Thyroid gland (tissue), 4 donors: ENCODE measurements around the gene TMEM164. TPM values are rescaled to one million over a fixed set of nuclear protein-coding genes. Genes with fewer than 3 reads are reported as not detected.

Experiments used
- DNase-seq, 2 donors: peaks; one replicate each; pipeline ENCODE4 v3.0.0-alpha.2; 2019
- H3K27ac ChIP-seq, 3 donors: fragments of 200-600 bp; sonication (generic); 1 replicate in 2 of 3; 2 replicates in 1 of 3; pipeline ENCODE4 v1.5.1; 2016 to 2019; ENCODE audit warnings: mild to moderate bottlenecking in 1 of 3, moderate library complexity in 1 of 3
- H3K27me3 ChIP-seq: fragments of 200-600 bp; sonication (generic); one replicate; pipeline ENCODE4 v1.5.1; 2019
- H3K36me3 ChIP-seq, 2 donors: fragments of 200-600 bp; sonication (generic); one replicate each; pipeline ENCODE4 v1.5.1; 2016 to 2019
- H3K4me1 ChIP-seq, 2 donors: fragments of 200-600 bp; sonication (generic); one replicate each; pipeline ENCODE4 v1.5.1; 2017 to 2019
- H3K4me3 ChIP-seq, 3 donors: fragments of 200-600 bp; sonication (generic); replicated peaks in 1 of 3; 1 replicate in 2 of 3; 2 replicates in 1 of 3; pipeline ENCODE4 v1.5.1; 2016; ENCODE audit warnings: mild to moderate bottlenecking in 1 of 3
- H3K9me3 ChIP-seq: fragments of 200-600 bp; sonication (generic); one replicate; pipeline ENCODE4 v1.5.1; 2017
- CTCF ChIP-seq, 6 experiments: fragments of 200-600 bp in 3 of 6; fragments of 450-650 bp in 3 of 6; sonication (generic) in 3 of 6; IDR thresholded peaks; one replicate each; pipeline ENCODE4 v1.5.1; 2016 to 2019; ENCODE audit warnings: antibody characterized with exemption in 6 of 6, mild to moderate bottlenecking in 2 of 6, inconsistent platforms in 1 of 6, moderate library complexity in 1 of 6
- POLR2A ChIP-seq, 2 donors: fragments of 450-650 bp; IDR thresholded peaks; one replicate each; pipeline ENCODE4 v1.6.1; 2017; ENCODE audit warnings: antibody characterized with exemption in 2 of 2, mild to moderate bottlenecking in 2 of 2, moderate library complexity in 1 of 2
- WGBS, 2 donors: methylation state at CpG; one replicate each; pipeline ENCODE4 v1.1.5; 2017; 5-methylcytosine and 5-hydroxymethylcytosine counted together
- intact Hi-C: fragments of 100-400 bp; cut with DNase I; formaldehyde crosslinking; loops from one replicate; pipeline ENCODE4 v1.15.1; 2023
- total RNA-seq, 4 donors: library from RNA; depleted of rRNA; stranded (reverse); fragments of >200 nt; gene quantifications; one replicate each; pipeline ENCODE4 v1.2.3, GENCODE V29; 2016

TMEM164 gene
- total RNA-seq, 4 donors from 2014 or later, result 28.8 to 40.0 (median 33.8) TPM

GRCh38 chrX:110210417-110211139 lies 207.7 kb downstream of the TMEM164 start:
- Histone ChIP-seq H3K9me3 (no peaks in the 10 kb centered on the region), H3K36me3 (no peaks in the 10 kb centered on the region), H3K27ac (no peak overlapping the region), H3K4me3 (no peak overlapping the region), H3K4me1 (no peaks in the 10 kb centered on the region), H3K27me3 (no peaks in the 10 kb centered on the region)
- intact Hi-C loops, result no loop called here
- WGBS, 2 donors, result 64 to 78% methylated on average over 5 of the region's 5 CpGs
- TF ChIP-seq POLR2A (IDR thresholded peaks at IDR 0.05) (no peak), CTCF (IDR thresholded peaks at IDR 0.05) (no peak)
- DNase-seq, result no peak

GRCh38 chrX:110211340-110211739 lies 208.4 kb downstream of the TMEM164 start:
- TF ChIP-seq POLR2A (IDR thresholded peaks at IDR 0.05), result no peak
- no peak for TF ChIP-seq CTCF (IDR thresholded peaks at IDR 0.05)
- Histone ChIP-seq H3K36me3 (no peaks in the 10 kb centered on the region), H3K4me1 (no peaks in the 10 kb centered on the region), H3K27ac (no peak overlapping the region), H3K9me3 (no peaks in the 10 kb centered on the region), H3K4me3 (no peak overlapping the region), H3K27me3 (no peaks in the 10 kb centered on the region)
- WGBS, 2 donors, result 92 to 100% methylated on average over 1 of the region's 1 CpG
- intact Hi-C loops, result no loop called here
- no peak for DNase-seq

GRCh38 chrX:110212299-110212698 lies 209.4 kb downstream of the TMEM164 start:
- no peaks in the 10 kb centered on the region for H3K36me3 ChIP-seq
- intact Hi-C loops, result no loop called here
- no peak for DNase-seq
- H3K4me3 ChIP-seq, result no peak overlapping the region
- TF ChIP-seq CTCF (IDR thresholded peaks at IDR 0.05) (no peak), POLR2A (IDR thresholded peaks at IDR 0.05) (no peak)
- H3K4me1 ChIP-seq, result no peaks in the 10 kb centered on the region
- H3K9me3 ChIP-seq, result no peaks in the 10 kb centered on the region
- H3K27me3 ChIP-seq, result no peaks in the 10 kb centered on the region
- 94 to 96% methylated on average over 3 of the region's 3 CpGs for whole genome bisulfite sequencing, 2 donors
- H3K27ac ChIP-seq, result no peak overlapping the region

- Histone ChIP-seq H3K9me3 (no peaks in the 10 kb centered on the region), H3K4me3 (no peak overlapping the region), H3K4me1 (no peaks in the 10 kb centered on the region), H3K27ac (no peak overlapping the region), H3K27me3 (no peaks in the 10 kb centered on the region), H3K36me3 (no peaks in the 10 kb centered on the region)
- no peak for TF ChIP-seq CTCF (IDR thresholded peaks at IDR 0.05)
- no peak for DNase-seq
- intact Hi-C loops, result no loop called here
- WGBS, 2 donors, result 100% methylated on average over 1 of the region's 1 CpG
Observed at GRCh38 chrX:110213183-110213582, 210.3 kb downstream of the TMEM164 start.

GRCh38 chrX:110214684-110215083 lies 211.8 kb downstream of the TMEM164 start:
- Histone ChIP-seq H3K4me1 (no peaks in the 10 kb centered on the region), H3K27me3 (no peaks in the 10 kb centered on the region), H3K9me3 (no peaks in the 10 kb centered on the region), H3K27ac (no peak overlapping the region), H3K36me3 (no peaks in the 10 kb centered on the region), H3K4me3 (no peak overlapping the region)
- DNase-seq, result no peak
- WGBS, 2 donors, result 93% methylated on average over 1 of the region's 1 CpG
- intact Hi-C loops, result no loop called here
- TF ChIP-seq POLR2A (IDR thresholded peaks at IDR 0.05) (no peak), CTCF (IDR thresholded peaks at IDR 0.05) (no peak)
